C4-2B (cell line): Measurements from ENCODE around the gene MCRS1.

Experiments
- H3K27ac ChIP-seq: fragments of 450-650 bp; 2 replicates; pipeline ENCODE4 v1.5.1; 2017
- CTCF ChIP-seq: fragments of 450-650 bp; conservative IDR thresholded peaks from 2 replicates; pipeline ENCODE4 v1.5.1; 2017; ENCODE audit warnings: mild to moderate bottlenecking
- ZFX ChIP-seq: fragments of 450-650 bp; IDR thresholded peaks from 2 replicates; pipeline ENCODE4 v1.6.1; 2017

The MCRS1 gene

GRCh38 chr12:49578471-49579112 lies 10.7 kb upstream of the MCRS1 start:
- TF ChIP-seq ZFX (no peak), CTCF (no peak)
- no peak overlapping the region for H3K27ac ChIP-seq

- TF ChIP-seq CTCF = no peak
- TF ChIP-seq ZFX = no peak
- H3K27ac ChIP-seq = no peak overlapping the region
Measured at GRCh38 chr12:49577589-49578315, 9.8 kb upstream of the MCRS1 start.

- H3K27ac ChIP-seq = peak overlapping the region; percentile 87
- TF ChIP-seq ZFX (no peak), CTCF (no peak)
Measured at GRCh38 chr12:49568442-49569162, 660 bp upstream of the MCRS1 start.

- H3K27ac ChIP-seq = peak overlapping the region; percentile 87
- TF ChIP-seq ZFX (no peak), CTCF (no peak)
Measured at GRCh38 chr12:49567302-49567610, 686 bp downstream of the MCRS1 start.

GRCh38 chr12:49566361-49566760 lies 1.6 kb downstream of the MCRS1 start:
- TF ChIP-seq CTCF (no peak), ZFX (no peak)
- no peak overlapping the region; the same call in 1 of the 2 replicates for H3K27ac ChIP-seq

GRCh38 chr12:49565406-49566265 lies 2.3 kb downstream of the MCRS1 start:
- H3K27ac ChIP-seq = no peak overlapping the region
- TF ChIP-seq CTCF = no peak
- TF ChIP-seq ZFX = no peak
